ENCODE data around the gene FOXO6. TPM values are rescaled to one million over a fixed set of nuclear protein-coding genes. Genes with fewer than 3 reads are reported as not detected.

The FOXO6 gene
- total RNA-seq, 2 donors from 2014 or later = 1.4 to 1.9 TPM

DNA sequence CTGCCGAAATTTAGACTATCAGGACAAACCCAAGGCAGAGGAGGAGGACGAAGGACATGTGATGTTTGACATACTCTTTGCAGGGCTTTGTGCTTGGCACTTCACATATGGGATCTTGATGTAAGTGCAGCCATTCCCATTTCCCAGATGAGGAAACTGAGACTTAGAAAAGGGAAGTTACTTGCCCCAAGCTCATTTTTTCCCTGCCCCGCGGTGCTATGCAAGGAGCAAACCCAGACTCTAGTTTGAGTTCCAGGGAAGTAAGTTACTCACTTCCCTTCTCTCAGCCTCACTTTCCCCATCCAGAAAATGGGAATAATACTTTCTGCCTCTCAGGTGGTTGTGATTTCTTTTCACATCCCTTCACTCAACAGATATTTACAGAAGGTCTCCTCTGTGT, 4.5 kb upstream of the FOXO6 start:
- peak overlapping the region; percentile 64 to 65 for H3K27ac ChIP-seq
- H3K36me3 ChIP-seq = no peaks in the 10 kb centered on the region
- no peaks in the 10 kb centered on the region for H3K9me3 ChIP-seq
- no peak for TF ChIP-seq CTCF (IDR thresholded peaks at IDR 0.05)
- DNase-seq (ENCODE audit: low spot score) = no peak
- H3K4me1 ChIP-seq = peaks cover 0 to 56% of the 10 kb centered on the region in 2 donors
- H3K27me3 ChIP-seq = no peaks in the 10 kb centered on the region
- H3K4me3 ChIP-seq = no peak overlapping the region

- Histone ChIP-seq H3K27ac (peak overlapping the region; percentile 64 to 65), H3K4me3 (no peak overlapping the region), H3K36me3 (no peaks in the 10 kb centered on the region), H3K27me3 (no peaks in the 10 kb centered on the region), H3K4me1 (peaks cover 0 to 64% of the 10 kb centered on the region in 2 donors), H3K9me3 (no peaks in the 10 kb centered on the region)
- no peak for DNase-seq (ENCODE audit: low spot score)
- no peak for TF ChIP-seq CTCF (IDR thresholded peaks at IDR 0.05)
These were observed 3.7 kb upstream of the FOXO6 start for GRCh38 chr1:41357451-41358101.

DNA sequence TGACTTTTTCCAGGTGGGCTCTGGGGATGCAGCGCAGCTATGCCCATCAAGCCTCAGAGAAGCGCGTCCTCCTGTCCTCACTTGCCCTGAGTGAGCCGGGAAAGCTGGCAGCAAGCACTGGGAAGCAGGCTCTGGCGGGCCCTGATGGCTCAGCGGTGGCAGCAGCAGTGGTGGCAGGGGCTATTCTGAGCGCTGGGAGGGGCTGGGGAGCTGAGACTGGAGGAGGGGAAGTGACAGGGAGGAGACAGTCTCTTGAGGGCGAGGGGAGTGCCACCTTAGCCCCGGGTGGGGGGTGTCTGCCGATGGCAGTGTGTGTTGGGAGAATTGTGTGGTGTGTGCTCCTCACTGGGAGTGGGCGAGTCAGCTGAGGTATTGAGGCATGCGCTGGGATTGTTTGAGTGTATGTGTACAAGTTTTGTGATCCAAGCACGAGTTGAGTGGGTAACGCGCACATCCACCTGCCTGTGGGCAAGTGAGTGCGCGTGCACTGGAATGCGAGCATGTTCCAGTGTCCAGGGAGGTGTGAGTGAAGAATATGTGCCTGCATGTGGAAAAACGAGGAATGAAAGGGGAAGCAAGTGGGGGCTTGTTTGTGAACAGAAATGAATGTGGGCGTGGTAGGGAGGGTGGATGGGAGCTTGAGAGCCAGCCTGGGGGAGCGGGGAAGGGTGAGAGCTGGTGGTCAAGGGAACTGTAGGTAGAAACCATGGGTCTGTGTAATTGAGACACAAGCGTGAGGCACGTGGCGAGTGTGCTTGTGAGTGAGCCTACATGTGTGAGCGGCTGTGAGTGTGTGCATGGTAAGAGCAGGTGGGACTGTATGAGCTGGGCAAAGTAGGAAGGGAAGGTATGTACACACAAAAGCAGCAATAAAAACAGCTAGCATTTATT, 2.9 kb upstream of the FOXO6 start:
- Histone ChIP-seq H3K4me3 (no peak overlapping the region), H3K9me3 (no peaks in the 10 kb centered on the region), H3K36me3 (no peaks in the 10 kb centered on the region), H3K4me1 (peaks cover 0 to 71% of the 10 kb centered on the region in 2 donors), H3K27ac (peak overlapping the region; percentile 64 to 65), H3K27me3 (no peaks in the 10 kb centered on the region)
- no peak for TF ChIP-seq CTCF (IDR thresholded peaks at IDR 0.05)
- DNase-seq (ENCODE audit: low spot score) = no peak

DNA sequence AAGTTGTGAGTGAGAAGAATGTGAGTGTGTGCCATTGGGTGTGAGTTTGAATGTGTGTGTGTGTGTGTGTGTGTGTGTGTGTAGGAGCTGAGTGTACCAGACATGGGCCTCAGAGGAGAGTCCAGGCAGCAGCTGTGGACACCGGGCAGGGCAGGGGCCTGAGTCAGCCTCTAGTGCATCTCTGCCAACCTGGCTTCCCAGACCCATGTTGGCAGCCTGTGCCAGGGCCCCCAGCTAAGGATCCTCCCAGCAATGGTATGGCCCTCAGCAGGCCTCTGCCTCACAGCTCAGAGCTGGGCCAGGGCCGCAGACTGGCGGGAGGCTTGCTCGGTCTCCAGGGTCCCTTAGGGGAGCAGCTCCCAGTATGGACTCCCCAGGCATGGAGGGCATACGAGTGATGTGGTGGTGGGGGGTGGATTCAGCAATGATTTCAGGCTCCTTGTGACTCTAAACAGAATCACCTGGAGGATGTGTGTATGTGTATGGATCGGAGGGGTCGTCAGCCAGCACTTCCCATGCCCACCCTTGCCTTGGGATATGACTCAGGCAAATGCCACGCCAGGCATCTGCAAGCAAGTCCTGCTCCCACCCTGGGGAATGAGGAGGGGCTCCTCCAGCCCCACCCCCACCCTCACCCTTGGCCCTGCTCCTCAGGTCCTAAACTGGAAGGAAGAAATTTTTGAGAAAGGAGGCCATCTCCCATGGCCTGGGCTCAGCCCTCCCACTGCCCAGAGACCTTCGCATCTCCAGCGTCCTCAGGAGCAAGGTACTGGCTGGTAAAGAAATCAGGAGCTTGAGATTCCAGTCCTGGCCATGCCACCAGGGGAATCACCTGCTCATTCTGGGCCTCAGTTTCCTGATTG, 1.8 kb upstream of the FOXO6 start:
- Histone ChIP-seq H3K4me3 (no peak overlapping the region), H3K27ac (peak overlapping the region; percentile 64 to 65), H3K9me3 (no peaks in the 10 kb centered on the region), H3K4me1 (peaks cover 0 to 63% of the 10 kb centered on the region in 2 donors), H3K27me3 (no peaks in the 10 kb centered on the region), H3K36me3 (no peaks in the 10 kb centered on the region)
- no peak for DNase-seq (ENCODE audit: low spot score)
- no peak for TF ChIP-seq CTCF (IDR thresholded peaks at IDR 0.05)

- TF ChIP-seq CTCF (IDR thresholded peaks at IDR 0.05) = no peak
- no peak for DNase-seq (ENCODE audit: low spot score)
- Histone ChIP-seq H3K27me3 (no peaks in the 10 kb centered on the region), H3K4me1 (peaks cover 0 to 65% of the 10 kb centered on the region in 2 donors), H3K9me3 (no peaks in the 10 kb centered on the region), H3K4me3 (peak overlapping the region; percentile 46 to 67), H3K27ac (peak overlapping the region; percentile 64 to 71), H3K36me3 (no peaks in the 10 kb centered on the region)
These were observed 1.0 kb upstream of the FOXO6 start for GRCh38 chr1:41360074-41360785.

All from right atrium auricular region (tissue), 2 donors.